BE2C (cell line): ENCODE results near the gene MIPEP.

Experiments used
- DNase-seq: peaks from one replicate; pipeline ENCODE4 v3.0.0-alpha.2; 2020
- H3K27me3 ChIP-seq: fragments of 250-450 bp; sonication (Bioruptor Pico); 2 replicates; pipeline ENCODE4 v1.5.1; 2020; ENCODE audit warnings: mild to moderate bottlenecking
- H3K36me3 ChIP-seq: fragments of 250-450 bp; sonication (Bioruptor Pico); 2 replicates; pipeline ENCODE4 v1.5.1; 2020; ENCODE audit warnings: mild to moderate bottlenecking
- H3K4me1 ChIP-seq: fragments of 250-450 bp; sonication (Bioruptor Pico); 2 replicates; pipeline ENCODE4 v1.5.1; 2020
- H3K4me3 ChIP-seq: 2 replicates; pipeline ENCODE4 v1.5.1; 2011; ENCODE audit warnings: low read depth, low read length
- H3K9me3 ChIP-seq: fragments of 250-450 bp; sonication (Bioruptor Pico); 2 replicates; pipeline ENCODE4 v1.5.1; 2020
- TF ChIP-seq, protein P1 (sequence below): IDR thresholded peaks from 2 replicates; pipeline ENCODE4 v1.5.1; 2012; ENCODE audit warnings: mild to moderate bottlenecking, low read depth, low read length

MIPEP gene

DNA sequence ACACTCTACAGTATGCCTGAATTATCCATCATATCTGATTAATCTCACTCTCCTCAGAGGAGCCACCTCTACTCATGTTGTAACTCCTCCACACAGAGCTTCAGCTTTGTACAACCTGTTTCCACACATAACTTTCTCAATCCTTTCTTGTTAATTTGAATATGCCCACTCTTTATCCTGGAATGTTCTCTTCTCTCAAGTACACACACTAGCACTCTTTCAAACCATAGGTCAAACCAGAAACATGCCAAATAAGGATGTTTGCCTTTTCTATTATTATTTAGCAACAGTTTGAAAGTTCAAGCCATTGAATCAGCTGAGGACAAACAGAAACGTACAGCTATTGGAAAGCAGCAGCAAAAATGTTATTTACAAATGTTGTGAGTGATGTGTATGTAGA lies 110.3 kb downstream of the MIPEP start:
- no peaks in the 10 kb centered on the region for H3K27me3 ChIP-seq
- no peak for DNase-seq
- TF ChIP-seq, protein P1, sequence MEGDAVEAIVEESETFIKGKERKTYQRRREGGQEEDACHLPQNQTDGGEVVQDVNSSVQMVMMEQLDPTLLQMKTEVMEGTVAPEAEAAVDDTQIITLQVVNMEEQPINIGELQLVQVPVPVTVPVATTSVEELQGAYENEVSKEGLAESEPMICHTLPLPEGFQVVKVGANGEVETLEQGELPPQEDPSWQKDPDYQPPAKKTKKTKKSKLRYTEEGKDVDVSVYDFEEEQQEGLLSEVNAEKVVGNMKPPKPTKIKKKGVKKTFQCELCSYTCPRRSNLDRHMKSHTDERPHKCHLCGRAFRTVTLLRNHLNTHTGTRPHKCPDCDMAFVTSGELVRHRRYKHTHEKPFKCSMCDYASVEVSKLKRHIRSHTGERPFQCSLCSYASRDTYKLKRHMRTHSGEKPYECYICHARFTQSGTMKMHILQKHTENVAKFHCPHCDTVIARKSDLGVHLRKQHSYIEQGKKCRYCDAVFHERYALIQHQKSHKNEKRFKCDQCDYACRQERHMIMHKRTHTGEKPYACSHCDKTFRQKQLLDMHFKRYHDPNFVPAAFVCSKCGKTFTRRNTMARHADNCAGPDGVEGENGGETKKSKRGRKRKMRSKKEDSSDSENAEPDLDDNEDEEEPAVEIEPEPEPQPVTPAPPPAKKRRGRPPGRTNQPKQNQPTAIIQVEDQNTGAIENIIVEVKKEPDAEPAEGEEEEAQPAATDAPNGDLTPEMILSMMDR, result no peak
- H3K4me1 ChIP-seq, result no peaks in the 10 kb centered on the region
- H3K36me3 ChIP-seq, result no peaks in the 10 kb centered on the region
- H3K9me3 ChIP-seq, result no peaks in the 10 kb centered on the region
- no peak overlapping the region for H3K4me3 ChIP-seq

DNA sequence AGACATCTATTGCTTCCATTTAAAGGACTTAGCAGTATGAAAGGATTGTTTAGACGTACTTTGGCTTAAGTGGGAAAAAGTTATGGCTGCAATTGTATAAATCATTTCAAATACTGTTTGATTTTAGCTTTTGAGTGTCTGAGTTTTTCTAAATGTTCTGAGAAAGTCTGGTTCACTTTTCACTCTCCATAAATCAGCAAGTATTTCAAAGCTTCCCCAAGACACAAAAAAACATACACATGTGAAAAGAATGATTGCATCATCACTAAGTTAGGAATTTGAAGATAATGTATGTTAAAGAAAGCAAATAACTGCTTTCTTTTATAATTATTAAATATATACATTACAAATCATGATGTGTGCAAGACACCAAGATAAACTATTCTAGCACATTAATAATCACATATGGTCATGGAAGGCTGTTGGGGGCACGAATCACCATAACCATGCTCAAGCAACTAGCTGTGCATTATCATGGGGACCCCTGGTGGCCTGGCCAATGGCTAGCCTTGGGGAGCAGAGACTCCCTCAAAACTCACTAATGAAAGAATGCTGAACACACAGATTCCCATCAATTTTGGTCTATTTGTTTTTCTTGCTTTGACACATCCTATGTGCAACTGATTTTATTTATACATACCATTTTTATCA lies 111.1 kb downstream of the MIPEP start:
- Histone ChIP-seq H3K27me3 (no peaks in the 10 kb centered on the region), H3K4me3 (no peak overlapping the region), H3K9me3 (no peaks in the 10 kb centered on the region), H3K4me1 (no peaks in the 10 kb centered on the region), H3K36me3 (no peaks in the 10 kb centered on the region)
- TF ChIP-seq, protein P1, result no peak
- no peak for DNase-seq

DNA sequence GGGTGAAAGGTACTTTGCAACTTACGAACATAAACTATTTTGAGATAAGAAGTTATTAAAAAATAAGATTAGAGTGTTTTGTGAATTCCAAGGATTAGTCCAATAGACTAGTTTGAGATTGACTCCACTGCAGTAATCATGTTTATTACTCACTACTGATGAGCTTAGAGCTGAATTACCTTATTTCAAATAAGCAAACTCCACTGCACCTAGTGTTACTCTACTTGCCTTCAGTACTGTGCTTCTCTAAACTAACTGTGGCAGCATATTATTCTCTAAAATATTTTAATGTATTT lies 111.7 kb downstream of the MIPEP start:
- Histone ChIP-seq H3K27me3 (no peaks in the 10 kb centered on the region), H3K9me3 (no peaks in the 10 kb centered on the region), H3K4me1 (no peaks in the 10 kb centered on the region), H3K4me3 (no peak overlapping the region), H3K36me3 (no peaks in the 10 kb centered on the region)
- TF ChIP-seq, protein P1, result no peak
- DNase-seq, result no peak

DNA sequence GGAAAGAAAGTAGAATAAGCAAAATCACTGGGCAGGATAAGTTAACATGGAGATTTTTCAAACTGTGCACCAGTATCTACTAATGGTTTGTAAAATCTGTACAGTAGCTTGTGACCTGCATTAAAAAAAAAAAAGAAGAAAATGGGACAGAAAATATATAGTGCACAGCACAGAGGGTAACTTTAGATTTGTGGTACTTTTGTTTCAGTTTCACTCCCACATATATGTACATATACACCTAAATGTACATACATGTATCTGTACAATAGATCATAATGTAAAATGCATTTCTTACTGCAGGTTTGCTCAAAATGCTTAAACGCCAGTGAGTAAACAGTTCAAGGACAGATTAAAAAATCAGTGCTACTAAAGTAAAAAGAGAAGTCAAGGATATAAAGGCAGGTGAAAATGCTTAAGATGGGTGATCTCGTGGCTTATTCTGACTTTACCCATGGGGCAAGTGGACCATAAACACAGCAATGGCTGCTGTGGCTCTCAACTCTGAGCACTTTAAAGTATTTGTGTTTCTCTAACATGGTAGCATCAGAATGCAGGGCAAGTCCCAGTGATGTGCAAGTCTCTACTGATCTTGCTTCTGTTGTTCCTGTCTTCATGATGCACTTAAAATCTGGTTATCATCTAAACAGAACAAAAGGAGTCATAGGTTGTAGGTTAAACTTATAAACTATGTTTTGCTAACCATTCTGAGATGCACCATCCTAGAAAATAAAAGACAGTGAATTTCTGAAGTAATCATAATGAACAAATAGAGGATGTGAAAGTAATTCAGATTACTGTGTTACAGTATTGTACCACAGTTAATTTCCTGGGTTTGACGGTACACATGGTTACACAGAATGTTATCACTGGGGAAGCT lies 112.3 kb downstream of the MIPEP start:
- Histone ChIP-seq H3K27me3 (no peaks in the 10 kb centered on the region), H3K9me3 (no peaks in the 10 kb centered on the region), H3K36me3 (no peaks in the 10 kb centered on the region), H3K4me1 (no peaks in the 10 kb centered on the region), H3K4me3 (no peak overlapping the region)
- no peak for DNase-seq
- TF ChIP-seq, protein P1, result no peak

DNA sequence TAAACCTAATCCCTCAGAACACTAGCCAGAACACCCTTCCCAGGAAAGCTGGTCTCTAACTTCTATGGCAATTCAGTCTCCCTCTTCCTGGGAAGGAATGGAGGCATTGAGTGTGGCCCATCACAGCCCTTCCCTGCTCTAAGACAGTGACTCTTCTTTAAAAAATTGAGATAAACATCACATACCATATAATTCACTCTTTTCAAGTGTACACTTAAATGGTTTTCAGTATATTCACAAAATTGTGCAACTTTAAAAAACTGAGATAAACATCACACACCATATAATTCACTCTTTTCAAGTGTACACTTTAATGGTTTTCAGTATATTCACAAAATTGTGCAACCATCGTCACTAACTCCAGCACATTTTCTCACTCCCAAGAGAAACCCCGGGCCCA lies 116.5 kb downstream of the MIPEP start:
- no peaks in the 10 kb centered on the region for H3K9me3 ChIP-seq
- no peaks in the 10 kb centered on the region for H3K4me1 ChIP-seq
- H3K4me3 ChIP-seq, result no peak overlapping the region
- H3K27me3 ChIP-seq, result no peaks in the 10 kb centered on the region
- H3K36me3 ChIP-seq, result no peaks in the 10 kb centered on the region
- DNase-seq, result no peak
- TF ChIP-seq, protein P1, result no peak

DNA sequence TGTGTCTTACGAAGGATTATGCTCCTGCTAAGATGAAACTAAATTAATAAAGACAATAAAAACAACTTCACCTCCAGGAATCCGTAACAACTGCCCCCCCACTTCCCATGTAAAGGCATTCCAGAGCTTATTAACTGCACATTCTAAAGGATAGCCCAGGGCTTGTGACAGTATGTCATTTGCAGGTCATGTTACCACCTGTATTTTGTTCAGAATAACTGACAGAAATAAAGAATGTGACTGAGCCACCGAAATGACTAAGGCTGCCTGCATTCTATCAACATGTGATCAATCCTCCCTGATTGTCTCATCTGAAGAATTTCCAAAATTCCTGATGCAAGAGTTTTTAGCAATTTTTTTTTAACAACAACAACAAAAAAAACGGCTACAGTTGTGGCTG lies 117.2 kb downstream of the MIPEP start:
- TF ChIP-seq, protein P1, result no peak
- Histone ChIP-seq H3K4me1 (no peaks in the 10 kb centered on the region), H3K36me3 (no peaks in the 10 kb centered on the region), H3K27me3 (no peaks in the 10 kb centered on the region), H3K9me3 (no peaks in the 10 kb centered on the region), H3K4me3 (no peak overlapping the region)
- no peak for DNase-seq
